Liver (tissue), 9 donors: ENCODE measurements around the gene TRPV4. TPM values are rescaled to one million over a fixed set of nuclear protein-coding genes. Genes with fewer than 3 reads are reported as not detected.

Experiments used
- DNase-seq: peaks from one replicate; pipeline ENCODE4 v3.0.0-alpha.2; 2017; ENCODE audit warnings: low spot score
- H3K27ac ChIP-seq, 2 donors: one replicate each; pipeline ENCODE4 v1.7.0; 2013; ENCODE audit warnings: inconsistent platforms in 2 of 2, low read length in 2 of 2, control low read depth in 1 of 2, low read depth in 1 of 2, mild to moderate bottlenecking in 1 of 2
- H3K27me3 ChIP-seq, 4 donors: one replicate each; pipeline versions ENCODE4 v1.6.1 to v1.7.0; 2013; ENCODE audit warnings: low read length in 3 of 4, inconsistent platforms in 1 of 4, mild to moderate bottlenecking in 1 of 4, moderate library complexity in 1 of 4; ENCODE audit not compliant: control insufficient read depth in 4 of 4, insufficient read depth in 4 of 4
- H3K36me3 ChIP-seq, 4 donors: one replicate each; pipeline versions ENCODE4 v1.6.1 to v1.7.0; 2013; ENCODE audit warnings: low read length in 3 of 4, mild to moderate bottlenecking in 3 of 4, low read depth in 1 of 4, moderate library complexity in 1 of 4; ENCODE audit not compliant: control insufficient read depth in 4 of 4, insufficient read depth in 3 of 4
- H3K4me1 ChIP-seq, 4 donors: one replicate each; pipeline versions ENCODE4 v1.6.1 to v1.7.0; 2013; ENCODE audit warnings: low read length in 3 of 4, mild to moderate bottlenecking in 3 of 4, moderate library complexity in 1 of 4; ENCODE audit not compliant: control insufficient read depth in 4 of 4, insufficient read depth in 4 of 4
- H3K4me3 ChIP-seq, 3 donors: one replicate each; pipeline versions ENCODE4 v1.6.1 to v1.7.0; 2013; ENCODE audit warnings: low read length in 3 of 3, control low read depth in 1 of 3, low read depth in 1 of 3, mild to moderate bottlenecking in 1 of 3
- H3K9ac ChIP-seq, 2 donors: one replicate each; pipeline ENCODE4 v1.7.0; 2013; ENCODE audit warnings: low read length in 2 of 2, mild to moderate bottlenecking in 2 of 2, moderate library complexity in 2 of 2, control low read depth in 1 of 2, low read depth in 1 of 2
- H3K9me3 ChIP-seq, 4 donors: one replicate each; pipeline versions ENCODE4 v1.6.1 to v1.7.0; 2013; ENCODE audit warnings: low read length in 3 of 4; ENCODE audit not compliant: control insufficient read depth in 4 of 4
- EGR1 ChIP-seq, 2 donors: IDR thresholded peaks; 2 replicates each; pipeline ENCODE4 v1.6.1; 2016 to 2018; ENCODE audit warnings: antibody characterized with exemption in 2 of 2, low read depth in 2 of 2
- FOXA1 ChIP-seq: IDR thresholded peaks from 2 replicates; pipeline ENCODE4 v1.6.1; 2016; ENCODE audit warnings: antibody characterized with exemption
- FOXA2 ChIP-seq: IDR thresholded peaks from 2 replicates; pipeline ENCODE4 v1.6.1; 2016; ENCODE audit warnings: antibody characterized with exemption
- GABPA ChIP-seq, 2 donors: IDR thresholded peaks in 1 of 2; conservative IDR thresholded peaks in 1 of 2; 2 replicates each; pipeline ENCODE4 v1.6.1; 2016; ENCODE audit warnings: antibody characterized with exemption in 2 of 2, mild to moderate bottlenecking in 1 of 2, moderate library complexity in 1 of 2
- HNF4A ChIP-seq, 2 donors: conservative IDR thresholded peaks; 2 replicates each; pipeline ENCODE4 v1.6.1; 2016; ENCODE audit warnings: antibody characterized with exemption in 2 of 2, mild to moderate bottlenecking in 2 of 2
- HNF4G ChIP-seq: IDR thresholded peaks from 2 replicates; pipeline ENCODE4 v1.6.1; 2016; ENCODE audit warnings: antibody characterized with exemption
- JUND ChIP-seq, 2 donors: IDR thresholded peaks; 2 replicates each; pipeline ENCODE4 v1.6.1; 2016; ENCODE audit warnings: antibody characterized with exemption in 2 of 2
- NR2F2 ChIP-seq: IDR thresholded peaks from 2 replicates; pipeline ENCODE4 v1.6.1; 2016; ENCODE audit warnings: antibody characterized with exemption
- RAD21 ChIP-seq, 2 donors: IDR thresholded peaks; 2 replicates each; pipeline ENCODE4 v1.6.1; 2016; ENCODE audit warnings: antibody characterized with exemption in 2 of 2, mild to moderate bottlenecking in 2 of 2
- RXRA ChIP-seq, 2 donors: IDR thresholded peaks; 2 replicates each; pipeline ENCODE4 v1.6.1; 2017 to 2018; ENCODE audit warnings: antibody characterized with exemption in 2 of 2, mild to moderate bottlenecking in 1 of 2
- SP1 ChIP-seq: IDR thresholded peaks from 2 replicates; pipeline ENCODE4 v1.6.1; 2018; ENCODE audit warnings: antibody characterized with exemption, mild to moderate bottlenecking
- TAF1 ChIP-seq: conservative IDR thresholded peaks from 2 replicates; pipeline ENCODE4 v1.6.1; 2016; ENCODE audit warnings: antibody characterized with exemption, mild to moderate bottlenecking
- YY1 ChIP-seq: IDR thresholded peaks from 2 replicates; pipeline ENCODE4 v1.6.1; 2016; ENCODE audit warnings: antibody characterized with exemption, mild to moderate bottlenecking
- WGBS: extraction: QIAGEN DNeasy Blood & Tissue Kit; methylation state at CpG from one replicate; pipeline ENCODE4 v1.1.7; 2013; 5-methylcytosine and 5-hydroxymethylcytosine counted together
- polyA plus RNA-seq, 2 donors: library from polyadenylated mRNA; stranded (reverse) in 1 of 2; unstranded in 1 of 2; fragments of 200-250 nt in 1 of 2; fragments of >200 nt in 1 of 2; fragmentation: Nextera tagmentation in 1 of 2; extraction: Ambion mirVana in 1 of 2; gene quantifications; one replicate each; pipeline versions ENCODE4 v1.2.1 to v1.2.3, GENCODE V29; 2013 to 2015
- total RNA-seq, 2 donors: library from RNA; depleted of rRNA; stranded (reverse); fragments of >200 nt; gene quantifications; one replicate each; pipeline ENCODE4 v1.2.3, GENCODE V29; 2014
- TF ChIP-seq, protein P1 (sequence below): IDR thresholded peaks from 2 replicates; pipeline ENCODE4 v1.6.1; 2016; ENCODE audit warnings: antibody characterized with exemption
- TF ChIP-seq, protein P2 (sequence below): IDR thresholded peaks from 2 replicates; pipeline ENCODE4 v1.6.1; 2016; ENCODE audit warnings: antibody characterized with exemption
- TF ChIP-seq, protein P3 (sequence below): IDR thresholded peaks from 2 replicates; pipeline ENCODE4 v1.6.1; 2016; ENCODE audit warnings: antibody characterized with exemption
- TF ChIP-seq, protein P4 (sequence below): fragments of 150-350 bp; IDR thresholded peaks from 2 replicates; pipeline ENCODE4 v1.5.1; 2017; ENCODE audit warnings: improper control_type of control experiment, low read depth, low read length; ENCODE audit not compliant: missing input control
- TF ChIP-seq, protein P5 (sequence below): IDR thresholded peaks from 2 replicates; pipeline ENCODE4 v1.6.1; 2016; ENCODE audit warnings: antibody characterized with exemption, mild to moderate bottlenecking
- donor health status: healthy.
- donor health status: healthy.
- donor health status: healthy.
- donor health status: healthy.
- donor health status: healthy.

Gene TRPV4
- total and polyA plus RNA-seq, 4 donors, result 1.3 to 9.6 (median 3.9) TPM

DNA sequence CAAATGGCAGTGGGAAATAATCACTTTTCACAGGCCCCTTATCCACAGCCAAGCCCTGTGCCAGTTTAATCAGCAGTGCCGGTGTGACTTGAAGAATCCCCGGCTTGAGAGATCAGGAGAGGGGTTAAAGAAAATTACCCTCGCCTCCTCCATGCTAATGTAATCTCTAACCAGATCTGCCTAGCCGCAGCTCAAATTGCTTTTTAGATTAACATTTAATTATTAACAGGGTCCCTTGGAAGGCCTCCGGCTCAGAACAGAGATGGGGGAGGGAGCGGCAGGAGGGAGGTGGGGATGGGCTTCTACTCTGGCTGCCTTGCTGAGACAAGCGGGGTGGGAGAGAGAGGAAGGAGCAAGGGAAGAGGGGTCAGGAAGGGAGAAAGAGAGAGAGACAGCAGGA, 95.6 kb downstream of the TRPV4 start:
- no peaks in the 10 kb centered on the region for H3K27me3 ChIP-seq
- H3K4me1 ChIP-seq, result peaks cover 21 to 62% (median 51%) of the 10 kb centered on the region in 4 donors
- no peaks in the 10 kb centered on the region for H3K36me3 ChIP-seq
- no peak overlapping the region for H3K4me3 ChIP-seq
- TF ChIP-seq FOXA1 (no peak), SP1 (peak; percentile 31), YY1 (no peak), HNF4A (conservative IDR thresholded peaks at IDR 0.05) (peak in 1 of 2 donors; percentile 28), JUND (IDR thresholded peaks at IDR 0.05) (no peak), RXRA (IDR thresholded peaks at IDR 0.05) (peak in 1 of 2 donors; percentile 35)
- WGBS, result 30% methylated on average over 7 of the region's 7 CpGs
- no peak overlapping the region for H3K9ac ChIP-seq
- no peak for DNase-seq
- no peaks in the 10 kb centered on the region for H3K9me3 ChIP-seq
- H3K27ac ChIP-seq, result no peak overlapping the region

DNA sequence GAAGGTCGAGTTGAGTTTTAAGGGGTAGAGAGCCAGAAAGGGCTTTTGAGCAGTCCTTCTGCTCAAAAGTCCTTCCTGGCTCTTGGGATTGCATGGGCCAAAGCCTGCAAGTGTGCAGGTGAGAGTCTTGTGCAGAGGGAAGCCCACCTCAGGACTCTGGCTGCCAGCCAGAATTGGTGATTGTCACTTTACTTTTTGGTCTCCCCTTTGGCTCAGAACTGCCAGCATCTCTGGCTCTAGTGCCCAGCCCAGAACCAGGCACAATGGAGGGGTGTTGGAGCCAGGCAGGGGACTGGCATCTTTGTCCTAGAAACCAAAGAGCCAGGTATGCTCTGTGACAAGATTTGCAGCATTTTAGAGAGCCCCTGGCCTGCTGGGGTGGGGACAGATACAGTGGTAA, 96.1 kb downstream of the TRPV4 start:
- Histone ChIP-seq H3K9me3 (no peaks in the 10 kb centered on the region), H3K9ac (no peak overlapping the region), H3K27ac (no peak overlapping the region), H3K4me3 (no peak overlapping the region), H3K27me3 (no peaks in the 10 kb centered on the region), H3K4me1 (peaks cover 21 to 59% (median 49%) of the 10 kb centered on the region in 4 donors), H3K36me3 (no peaks in the 10 kb centered on the region)
- WGBS, result 55% methylated on average over 1 of the region's 1 CpG
- DNase-seq, result no peak
- TF ChIP-seq, protein P1, sequence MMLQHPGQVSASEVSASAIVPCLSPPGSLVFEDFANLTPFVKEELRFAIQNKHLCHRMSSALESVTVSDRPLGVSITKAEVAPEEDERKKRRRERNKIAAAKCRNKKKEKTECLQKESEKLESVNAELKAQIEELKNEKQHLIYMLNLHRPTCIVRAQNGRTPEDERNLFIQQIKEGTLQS, result no peak
- TF ChIP-seq HNF4A (conservative IDR thresholded peaks at IDR 0.05), result no peak
- TF ChIP-seq GABPA (IDR thresholded peaks at IDR 0.05 in 1 of 2, conservative IDR thresholded peaks at IDR 0.05 in 1 of 2), result no peak
- TF ChIP-seq SP1, result no peak
- TF ChIP-seq, protein P2, sequence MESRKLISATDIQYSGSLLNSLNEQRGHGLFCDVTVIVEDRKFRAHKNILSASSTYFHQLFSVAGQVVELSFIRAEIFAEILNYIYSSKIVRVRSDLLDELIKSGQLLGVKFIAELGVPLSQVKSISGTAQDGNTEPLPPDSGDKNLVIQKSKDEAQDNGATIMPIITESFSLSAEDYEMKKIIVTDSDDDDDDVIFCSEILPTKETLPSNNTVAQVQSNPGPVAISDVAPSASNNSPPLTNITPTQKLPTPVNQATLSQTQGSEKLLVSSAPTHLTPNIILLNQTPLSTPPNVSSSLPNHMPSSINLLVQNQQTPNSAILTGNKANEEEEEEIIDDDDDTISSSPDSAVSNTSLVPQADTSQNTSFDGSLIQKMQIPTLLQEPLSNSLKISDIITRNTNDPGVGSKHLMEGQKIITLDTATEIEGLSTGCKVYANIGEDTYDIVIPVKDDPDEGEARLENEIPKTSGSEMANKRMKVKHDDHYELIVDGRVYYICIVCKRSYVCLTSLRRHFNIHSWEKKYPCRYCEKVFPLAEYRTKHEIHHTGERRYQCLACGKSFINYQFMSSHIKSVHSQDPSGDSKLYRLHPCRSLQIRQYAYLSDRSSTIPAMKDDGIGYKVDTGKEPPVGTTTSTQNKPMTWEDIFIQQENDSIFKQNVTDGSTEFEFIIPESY, result no peak
- no peak for TF ChIP-seq JUND (IDR thresholded peaks at IDR 0.05)
- no peak for TF ChIP-seq RXRA (IDR thresholded peaks at IDR 0.05)
- no peak for TF ChIP-seq HNF4G
- no peak for TF ChIP-seq FOXA1
- no peak for TF ChIP-seq EGR1 (IDR thresholded peaks at IDR 0.05; ENCODE audit: low read depth in 2 of 2)
- TF ChIP-seq, protein P3, sequence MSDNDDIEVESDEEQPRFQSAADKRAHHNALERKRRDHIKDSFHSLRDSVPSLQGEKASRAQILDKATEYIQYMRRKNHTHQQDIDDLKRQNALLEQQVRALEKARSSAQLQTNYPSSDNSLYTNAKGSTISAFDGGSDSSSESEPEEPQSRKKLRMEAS, result no peak
- no peak for TF ChIP-seq FOXA2
- no peak for TF ChIP-seq TAF1
- TF ChIP-seq RAD21 (IDR thresholded peaks at IDR 0.05), result no peak
- TF ChIP-seq YY1, result no peak
- no peak for TF ChIP-seq NR2F2
- TF ChIP-seq, protein P4, sequence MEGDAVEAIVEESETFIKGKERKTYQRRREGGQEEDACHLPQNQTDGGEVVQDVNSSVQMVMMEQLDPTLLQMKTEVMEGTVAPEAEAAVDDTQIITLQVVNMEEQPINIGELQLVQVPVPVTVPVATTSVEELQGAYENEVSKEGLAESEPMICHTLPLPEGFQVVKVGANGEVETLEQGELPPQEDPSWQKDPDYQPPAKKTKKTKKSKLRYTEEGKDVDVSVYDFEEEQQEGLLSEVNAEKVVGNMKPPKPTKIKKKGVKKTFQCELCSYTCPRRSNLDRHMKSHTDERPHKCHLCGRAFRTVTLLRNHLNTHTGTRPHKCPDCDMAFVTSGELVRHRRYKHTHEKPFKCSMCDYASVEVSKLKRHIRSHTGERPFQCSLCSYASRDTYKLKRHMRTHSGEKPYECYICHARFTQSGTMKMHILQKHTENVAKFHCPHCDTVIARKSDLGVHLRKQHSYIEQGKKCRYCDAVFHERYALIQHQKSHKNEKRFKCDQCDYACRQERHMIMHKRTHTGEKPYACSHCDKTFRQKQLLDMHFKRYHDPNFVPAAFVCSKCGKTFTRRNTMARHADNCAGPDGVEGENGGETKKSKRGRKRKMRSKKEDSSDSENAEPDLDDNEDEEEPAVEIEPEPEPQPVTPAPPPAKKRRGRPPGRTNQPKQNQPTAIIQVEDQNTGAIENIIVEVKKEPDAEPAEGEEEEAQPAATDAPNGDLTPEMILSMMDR, result no peak
- TF ChIP-seq, protein P5, sequence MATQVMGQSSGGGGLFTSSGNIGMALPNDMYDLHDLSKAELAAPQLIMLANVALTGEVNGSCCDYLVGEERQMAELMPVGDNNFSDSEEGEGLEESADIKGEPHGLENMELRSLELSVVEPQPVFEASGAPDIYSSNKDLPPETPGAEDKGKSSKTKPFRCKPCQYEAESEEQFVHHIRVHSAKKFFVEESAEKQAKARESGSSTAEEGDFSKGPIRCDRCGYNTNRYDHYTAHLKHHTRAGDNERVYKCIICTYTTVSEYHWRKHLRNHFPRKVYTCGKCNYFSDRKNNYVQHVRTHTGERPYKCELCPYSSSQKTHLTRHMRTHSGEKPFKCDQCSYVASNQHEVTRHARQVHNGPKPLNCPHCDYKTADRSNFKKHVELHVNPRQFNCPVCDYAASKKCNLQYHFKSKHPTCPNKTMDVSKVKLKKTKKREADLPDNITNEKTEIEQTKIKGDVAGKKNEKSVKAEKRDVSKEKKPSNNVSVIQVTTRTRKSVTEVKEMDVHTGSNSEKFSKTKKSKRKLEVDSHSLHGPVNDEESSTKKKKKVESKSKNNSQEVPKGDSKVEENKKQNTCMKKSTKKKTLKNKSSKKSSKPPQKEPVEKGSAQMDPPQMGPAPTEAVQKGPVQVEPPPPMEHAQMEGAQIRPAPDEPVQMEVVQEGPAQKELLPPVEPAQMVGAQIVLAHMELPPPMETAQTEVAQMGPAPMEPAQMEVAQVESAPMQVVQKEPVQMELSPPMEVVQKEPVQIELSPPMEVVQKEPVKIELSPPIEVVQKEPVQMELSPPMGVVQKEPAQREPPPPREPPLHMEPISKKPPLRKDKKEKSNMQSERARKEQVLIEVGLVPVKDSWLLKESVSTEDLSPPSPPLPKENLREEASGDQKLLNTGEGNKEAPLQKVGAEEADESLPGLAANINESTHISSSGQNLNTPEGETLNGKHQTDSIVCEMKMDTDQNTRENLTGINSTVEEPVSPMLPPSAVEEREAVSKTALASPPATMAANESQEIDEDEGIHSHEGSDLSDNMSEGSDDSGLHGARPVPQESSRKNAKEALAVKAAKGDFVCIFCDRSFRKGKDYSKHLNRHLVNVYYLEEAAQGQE, result no peak
